ENCODE data around the gene GSTA4.

Gene GSTA4

DNA sequence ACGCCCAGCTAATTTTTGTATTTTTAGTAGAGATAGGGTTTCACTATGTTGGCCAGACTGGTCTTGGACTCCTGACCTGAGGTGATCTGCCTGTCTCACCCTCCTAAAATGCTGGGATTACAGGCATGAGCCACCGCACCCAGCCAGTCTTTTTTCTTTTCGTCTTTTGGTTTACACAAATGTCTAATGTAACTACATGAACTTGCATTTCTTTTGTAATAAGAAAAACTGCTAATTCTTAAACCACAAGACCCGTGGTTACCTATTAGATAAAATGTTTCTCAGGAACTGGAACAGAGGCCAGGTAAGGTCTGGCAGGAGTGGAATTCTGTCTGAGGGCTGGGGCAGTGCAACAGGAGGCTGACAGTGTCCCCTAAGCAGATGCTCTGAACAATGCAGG is 52.9 kb downstream of the GSTA4 start:
- Histone ChIP-seq H3K27ac (no peak overlapping the region), H3K9me3 (ENCODE audit: low read depth, low read length) (no peaks in the 10 kb centered on the region), H3K36me3 (ENCODE audit: insufficient read depth, low read length) (no peaks in the 10 kb centered on the region), H3K4me3 (no peak overlapping the region), H3K9ac (ENCODE audit: insufficient read length) (no peak overlapping the region)
- DNase-seq (ENCODE audit: low read depth, low spot score) = no peak
- TF ChIP-seq POLR2AphosphoS5 (IDR thresholded peaks at IDR 0.05; ENCODE audit: borderline replicate concordance, low read depth, low read length) (no peak), FOXP2 (optimal IDR thresholded peaks at IDR 0.05; ENCODE audit: control extremely low read depth, extremely low read length, insufficient read depth) (no peak), EZH2 (IDR thresholded peaks at IDR 0.05) (no peak)

GRCh38 chr6:52937908-52938307 is 57.2 kb downstream of the GSTA4 start:
- H3K9ac ChIP-seq (ENCODE audit: insufficient read length) = no peak overlapping the region
- no peak overlapping the region for H3K27ac ChIP-seq
- TF ChIP-seq FOXP2 (optimal IDR thresholded peaks at IDR 0.05; ENCODE audit: control extremely low read depth, extremely low read length, insufficient read depth) (no peak), POLR2AphosphoS5 (IDR thresholded peaks at IDR 0.05; ENCODE audit: borderline replicate concordance, low read depth, low read length) (no peak), EZH2 (IDR thresholded peaks at IDR 0.05) (no peak)
- no peak overlapping the region for H3K4me3 ChIP-seq
- H3K36me3 ChIP-seq (ENCODE audit: insufficient read depth, low read length) = no peaks in the 10 kb centered on the region
- DNase-seq (ENCODE audit: low read depth, low spot score) = no peak
- no peaks in the 10 kb centered on the region for H3K9me3 ChIP-seq (ENCODE audit: low read depth, low read length)

DNA sequence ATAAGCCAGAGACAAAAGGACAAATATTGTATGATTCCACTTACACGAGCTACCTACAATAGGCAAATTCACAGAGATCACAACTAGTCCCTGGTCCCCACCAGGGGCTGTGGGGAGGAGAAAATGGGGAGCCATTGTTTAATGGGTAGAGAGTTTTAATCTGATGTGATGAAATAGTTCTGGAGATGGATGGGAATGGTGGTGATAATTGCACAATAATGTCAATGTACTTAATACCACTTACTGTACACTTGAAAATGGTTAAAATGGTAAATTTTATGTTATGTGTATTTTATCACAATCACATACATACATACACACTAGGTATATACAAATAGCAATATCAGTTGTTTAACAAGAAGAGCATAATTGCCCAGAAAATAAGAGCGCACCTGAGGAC is 61.3 kb downstream of the GSTA4 start:
- no peak overlapping the region for H3K9ac ChIP-seq (ENCODE audit: insufficient read length)
- TF ChIP-seq EZH2 (IDR thresholded peaks at IDR 0.05) (no peak), FOXP2 (optimal IDR thresholded peaks at IDR 0.05; ENCODE audit: control extremely low read depth, extremely low read length, insufficient read depth) (no peak), POLR2AphosphoS5 (IDR thresholded peaks at IDR 0.05; ENCODE audit: borderline replicate concordance, low read depth, low read length) (no peak)

DNA sequence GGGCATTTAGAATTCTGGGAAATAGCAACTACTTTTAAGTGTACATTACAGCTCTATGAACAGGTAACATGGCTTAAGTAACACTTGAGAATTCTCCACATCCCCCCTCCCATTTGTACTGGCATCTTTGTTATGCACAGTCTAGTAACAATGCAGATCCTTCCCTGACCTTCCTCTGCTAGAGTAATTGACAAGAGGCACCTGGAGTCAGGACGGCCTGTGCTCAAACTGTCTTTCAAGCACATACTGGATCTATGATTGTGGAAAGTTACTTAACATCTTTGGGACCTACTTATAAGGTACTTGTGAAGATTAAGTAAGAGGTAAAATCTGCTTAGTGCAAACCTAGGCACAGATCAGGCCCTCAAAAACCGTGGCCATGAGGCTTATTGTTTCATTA is 63.7 kb downstream of the GSTA4 start:
- H3K27ac ChIP-seq = no peak overlapping the region
- DNase-seq (ENCODE audit: low read depth, low spot score) = no peak
- H3K9me3 ChIP-seq (ENCODE audit: low read depth, low read length) = no peaks in the 10 kb centered on the region
- no peak overlapping the region for H3K9ac ChIP-seq (ENCODE audit: insufficient read length)
- no peak for TF ChIP-seq POLR2AphosphoS5 (IDR thresholded peaks at IDR 0.05; ENCODE audit: borderline replicate concordance, low read depth, low read length)
- TF ChIP-seq EZH2 (IDR thresholded peaks at IDR 0.05) = no peak
- no peak for TF ChIP-seq FOXP2 (optimal IDR thresholded peaks at IDR 0.05; ENCODE audit: control extremely low read depth, extremely low read length, insufficient read depth)
- H3K36me3 ChIP-seq (ENCODE audit: insufficient read depth, low read length) = no peaks in the 10 kb centered on the region
- H3K4me3 ChIP-seq = no peak overlapping the region

More for the DNA sequence above, 61.3 kb downstream of the GSTA4 start:
- no peak for DNase-seq (ENCODE audit: low read depth, low spot score)
- H3K27ac ChIP-seq = no peak overlapping the region
- H3K4me3 ChIP-seq = no peak overlapping the region
- no peaks in the 10 kb centered on the region for H3K36me3 ChIP-seq (ENCODE audit: insufficient read depth, low read length)
- no peaks in the 10 kb centered on the region for H3K9me3 ChIP-seq (ENCODE audit: low read depth, low read length)

DNA sequence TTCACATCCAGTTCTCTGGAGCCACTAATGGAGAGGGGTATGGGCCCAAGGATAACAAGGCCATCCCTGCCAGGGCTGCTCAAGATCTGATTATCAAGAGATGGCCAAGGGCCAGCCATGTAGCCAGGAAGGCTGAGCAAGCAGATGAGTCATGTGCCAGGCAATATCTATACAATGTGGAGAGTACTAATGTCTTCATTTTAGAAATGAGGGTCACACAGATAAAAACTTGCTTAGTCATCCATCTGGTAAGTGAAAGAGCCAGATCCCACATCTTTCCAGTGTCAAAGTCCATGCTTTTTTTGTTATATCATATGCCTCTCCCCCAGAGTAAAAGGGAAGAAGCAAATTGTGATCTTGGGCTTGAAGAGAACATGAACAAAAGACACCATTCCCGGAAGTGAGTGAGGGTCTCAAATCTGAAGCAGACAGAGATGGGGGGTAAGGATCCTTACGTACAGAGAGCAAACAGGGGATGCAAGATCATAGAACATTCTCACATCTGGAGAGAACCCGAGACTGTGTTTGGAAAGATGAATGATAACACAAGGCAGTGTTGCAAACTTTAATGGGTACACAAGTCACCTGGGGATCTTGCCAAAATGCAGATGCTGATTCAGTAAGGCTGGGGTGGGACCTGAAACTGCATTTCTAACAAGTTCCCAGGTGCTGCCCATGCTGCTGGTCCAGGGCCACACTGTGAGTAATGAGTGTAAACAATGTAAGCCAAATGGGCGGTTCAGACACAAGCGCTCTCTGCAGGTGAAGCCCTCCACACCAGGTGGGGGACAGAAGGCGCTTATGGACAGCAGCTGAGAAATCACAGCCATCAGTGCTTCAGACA is 65.5 kb downstream of the GSTA4 start:
- Histone ChIP-seq H3K36me3 (ENCODE audit: insufficient read depth, low read length) (no peaks in the 10 kb centered on the region), H3K27ac (no peak overlapping the region), H3K9ac (ENCODE audit: insufficient read length) (no peak overlapping the region), H3K4me3 (no peak overlapping the region), H3K9me3 (ENCODE audit: low read depth, low read length) (no peaks in the 10 kb centered on the region)
- DNase-seq (ENCODE audit: low read depth, low spot score) = no peak
- TF ChIP-seq EZH2 (IDR thresholded peaks at IDR 0.05) (no peak), FOXP2 (optimal IDR thresholded peaks at IDR 0.05; ENCODE audit: control extremely low read depth, extremely low read length, insufficient read depth) (no peak), POLR2AphosphoS5 (IDR thresholded peaks at IDR 0.05; ENCODE audit: borderline replicate concordance, low read depth, low read length) (no peak)
